GM23338 (cell line): ENCODE measurements around the gene INPP4B. TPM values are rescaled to one million over a fixed set of nuclear protein-coding genes. Genes with fewer than 3 reads are reported as not detected.

Experiments used
- ATAC-seq: fragments of 200-7000 bp; cut with Tn5 transposase; 3 replicates; pipeline ENCODE4 v1.9.1; 2020
- DNase-seq: peaks from one replicate; pipeline ENCODE4 v3.0.0-alpha.2; 2015; ENCODE audit warnings: low spot score
- H2AFZ ChIP-seq: fragments of 200-600 bp; sonication (generic); 2 replicates; pipeline ENCODE4 v1.8.0; 2016; ENCODE audit warnings: antibody characterized with exemption, mild to moderate bottlenecking, moderate library complexity
- H3F3A ChIP-seq: fragments of 200-600 bp; sonication (generic); replicated peaks from 2 replicates; pipeline ENCODE4 v1.8.0; 2017; ENCODE audit warnings: antibody characterized with exemption, mixed run types, low read depth
- H3K27ac ChIP-seq: fragments of 200-600 bp; sonication (generic); 2 replicates; pipeline ENCODE4 v1.6.1; 2016; ENCODE audit warnings: low read depth
- H3K27me3 ChIP-seq: fragments of 200-600 bp; sonication (generic); 2 replicates; pipeline ENCODE4 v1.8.0; 2016; ENCODE audit warnings: mild to moderate bottlenecking, mixed run types, moderate library complexity; ENCODE audit not compliant: insufficient read depth
- H3K36me3 ChIP-seq: fragments of 200-600 bp; sonication (generic); 2 replicates; pipeline ENCODE4 v1.8.0; 2016; ENCODE audit warnings: mild to moderate bottlenecking; ENCODE audit not compliant: insufficient read depth
- H3K4me1 ChIP-seq: fragments of 200-600 bp; sonication (generic); 2 replicates; pipeline ENCODE4 v1.8.0; 2016; ENCODE audit warnings: mild to moderate bottlenecking, moderate library complexity; ENCODE audit not compliant: insufficient read depth
- H3K4me2 ChIP-seq: fragments of 200-600 bp; sonication (generic); 2 replicates; pipeline ENCODE4 v1.7.1; 2017; ENCODE audit warnings: mixed run types
- H3K4me3 ChIP-seq: fragments of 200-600 bp; sonication (generic); 2 replicates; pipeline ENCODE4 v1.6.1; 2016; ENCODE audit warnings: mixed run types
- H3K79me2 ChIP-seq: fragments of 200-600 bp; sonication (generic); replicated peaks from 2 replicates; pipeline ENCODE4 v1.8.0; 2017; ENCODE audit warnings: mild to moderate bottlenecking; ENCODE audit not compliant: insufficient read depth
- H3K9me2 ChIP-seq: fragments of 200-600 bp; sonication (generic); 2 replicates; pipeline ENCODE4 v1.8.0; 2017; ENCODE audit not compliant: insufficient read depth
- H4K20me1 ChIP-seq: fragments of 200-600 bp; sonication (generic); replicated peaks from 2 replicates; pipeline ENCODE4 v1.8.0; 2017; ENCODE audit warnings: mild to moderate bottlenecking; ENCODE audit not compliant: insufficient read depth
- H3K27ac Mint-ChIP-seq: 2 replicates; pipeline ENCODE4 v1.8.0; 2020; ENCODE audit warnings: inconsistent platforms, mild to moderate bottlenecking, moderate library complexity, mixed read lengths
- H3K27me3 Mint-ChIP-seq: 3 replicates; pipeline ENCODE4 v1.8.0; 2022; ENCODE audit warnings: low read depth, mild to moderate bottlenecking, moderate library complexity, mixed read lengths, inconsistent platforms; ENCODE audit not compliant: insufficient read depth, poor library complexity
- H3K36me3 Mint-ChIP-seq: 3 replicates; pipeline ENCODE4 v1.8.0; 2021; ENCODE audit warnings: low read depth, mild to moderate bottlenecking, inconsistent platforms, moderate library complexity, mixed read lengths
- H3K4me1 Mint-ChIP-seq: 3 replicates; pipeline ENCODE4 v1.8.0; 2020; ENCODE audit warnings: mild to moderate bottlenecking, inconsistent platforms, mixed read lengths
- H3K4me3 Mint-ChIP-seq: 3 replicates; pipeline ENCODE4 v1.8.0; 2021; ENCODE audit warnings: moderate library complexity, mild to moderate bottlenecking, inconsistent platforms, mixed read lengths
- H3K9me3 Mint-ChIP-seq: 3 replicates; pipeline ENCODE4 v1.8.0; 2020; ENCODE audit warnings: moderate library complexity, mild to moderate bottlenecking, inconsistent platforms, mixed read lengths
- CREB1 ChIP-seq: fragments of 250-450 bp; sonication (Bioruptor Pico); IDR thresholded peaks from 2 replicates; pipeline ENCODE4 v1.5.0; 2020; ENCODE audit warnings: low read depth, mild to moderate bottlenecking, moderate library complexity
- EZH2 ChIP-seq: fragments of 200-600 bp; sonication (generic); IDR thresholded peaks from one replicate; pipeline ENCODE4 v1.8.0; 2017; ENCODE audit warnings: antibody characterized with exemption, mild to moderate bottlenecking, low read depth; ENCODE audit not compliant: unreplicated experiment
- EZH2phosphoT487 ChIP-seq: fragments of 200-600 bp; sonication (generic); IDR thresholded peaks from one replicate; pipeline ENCODE4 v1.8.1; 2018; ENCODE audit warnings: antibody characterized with exemption; ENCODE audit not compliant: unreplicated experiment
- NANOG ChIP-seq: IDR thresholded peaks from 2 replicates; pipeline ENCODE4 v1.6.1; 2016; ENCODE audit warnings: antibody characterized with exemption, borderline replicate concordance
- STAT1 ChIP-seq: IDR thresholded peaks from one replicate; pipeline ENCODE4 v1.6.1; 2016; ENCODE audit warnings: antibody characterized with exemption; ENCODE audit not compliant: unreplicated experiment
- ZNF331 ChIP-seq: fragments of 250-450 bp; sonication (Bioruptor Pico); IDR thresholded peaks from 2 replicates; pipeline ENCODE4 v1.5.0; 2020; ENCODE audit warnings: low read depth, mild to moderate bottlenecking, moderate library complexity
- polyA plus RNA-seq: library from polyadenylated mRNA; unstranded; fragments of >200 nt; fragmentation: Nextera tagmentation; extraction: Ambion mirVana; gene quantifications from 2 replicates; pipeline ENCODE4 v1.2.1, GENCODE V29; 2016
- total RNA-seq: library from RNA; depleted of rRNA; stranded (reverse); fragments of >200 nt; shearing (Covaris generic); gene quantifications from 2 replicates; pipeline ENCODE4 v1.2.3, GENCODE V29; 2014
- TF ChIP-seq, protein P1 (sequence below): IDR thresholded peaks from one replicate; pipeline ENCODE4 v1.6.1; 2018; ENCODE audit warnings: antibody characterized with exemption; ENCODE audit not compliant: unreplicated experiment
- TF ChIP-seq, protein P2 (sequence below), 2 experiments: fragments of 200-600 bp in 1 of 2; sonication (generic) in 1 of 2; conservative IDR thresholded peaks; 2 replicates each; pipeline versions ENCODE4 v1.5.1 to v1.6.1; 2016 to 2017; ENCODE audit warnings: antibody characterized with exemption in 2 of 2, low read depth in 2 of 2, mild to moderate bottlenecking in 2 of 2, moderate library complexity in 1 of 2
- TF ChIP-seq, protein P3 (sequence below): IDR thresholded peaks from 2 replicates; pipeline ENCODE4 v1.6.1; 2016; ENCODE audit warnings: antibody characterized with exemption

Gene INPP4B
- total and polyA plus RNA-seq, 2 experiments from 2014 or later, result 0.11 to 0.14 TPM

DNA sequence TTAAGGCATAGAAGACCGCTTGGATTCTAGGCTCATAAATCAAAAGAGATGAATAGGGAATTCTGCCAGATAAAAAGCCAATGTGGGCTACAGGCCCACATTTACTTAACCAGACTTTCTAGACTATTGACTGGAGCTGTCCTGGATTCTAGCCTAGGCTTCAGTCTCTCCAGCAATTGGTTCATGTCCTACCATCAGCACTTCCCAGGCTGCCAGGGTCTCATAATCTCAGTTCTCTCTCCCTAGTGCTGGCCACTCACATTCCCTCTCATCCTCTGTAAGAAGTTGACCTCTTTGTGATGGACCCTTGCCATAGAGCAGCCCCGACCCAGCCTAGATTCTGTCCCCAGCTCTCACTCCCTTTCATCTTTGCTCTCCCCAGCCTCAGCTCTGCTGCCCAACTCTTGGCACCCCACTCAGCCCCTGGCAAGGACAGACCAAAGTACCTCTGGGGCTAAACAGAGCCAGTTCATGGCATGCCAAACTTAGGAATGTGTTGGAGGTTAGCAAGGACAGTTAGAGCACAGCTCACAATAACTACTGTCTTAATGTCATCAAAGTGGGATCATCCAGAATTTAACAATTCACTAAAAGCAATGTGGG, 396.2 kb downstream of the INPP4B start:
- Mint-ChIP-seq H3K27ac (no peak overlapping the region), H3K27me3 (no peaks in the 10 kb centered on the region), H3K4me3 (no peak overlapping the region), H3K9me3 (no peaks in the 10 kb centered on the region), H3K4me1 (peaks cover 13% of the 10 kb centered on the region; the same call in 2 of the 3 replicates), H3K36me3 (no peaks in the 10 kb centered on the region)
- H3F3A ChIP-seq, result no peaks in the 10 kb centered on the region
- TF ChIP-seq ZNF331 (CRISPR knock-in tag), result no peak
- no peak for TF ChIP-seq STAT1
- TF ChIP-seq, protein P1, sequence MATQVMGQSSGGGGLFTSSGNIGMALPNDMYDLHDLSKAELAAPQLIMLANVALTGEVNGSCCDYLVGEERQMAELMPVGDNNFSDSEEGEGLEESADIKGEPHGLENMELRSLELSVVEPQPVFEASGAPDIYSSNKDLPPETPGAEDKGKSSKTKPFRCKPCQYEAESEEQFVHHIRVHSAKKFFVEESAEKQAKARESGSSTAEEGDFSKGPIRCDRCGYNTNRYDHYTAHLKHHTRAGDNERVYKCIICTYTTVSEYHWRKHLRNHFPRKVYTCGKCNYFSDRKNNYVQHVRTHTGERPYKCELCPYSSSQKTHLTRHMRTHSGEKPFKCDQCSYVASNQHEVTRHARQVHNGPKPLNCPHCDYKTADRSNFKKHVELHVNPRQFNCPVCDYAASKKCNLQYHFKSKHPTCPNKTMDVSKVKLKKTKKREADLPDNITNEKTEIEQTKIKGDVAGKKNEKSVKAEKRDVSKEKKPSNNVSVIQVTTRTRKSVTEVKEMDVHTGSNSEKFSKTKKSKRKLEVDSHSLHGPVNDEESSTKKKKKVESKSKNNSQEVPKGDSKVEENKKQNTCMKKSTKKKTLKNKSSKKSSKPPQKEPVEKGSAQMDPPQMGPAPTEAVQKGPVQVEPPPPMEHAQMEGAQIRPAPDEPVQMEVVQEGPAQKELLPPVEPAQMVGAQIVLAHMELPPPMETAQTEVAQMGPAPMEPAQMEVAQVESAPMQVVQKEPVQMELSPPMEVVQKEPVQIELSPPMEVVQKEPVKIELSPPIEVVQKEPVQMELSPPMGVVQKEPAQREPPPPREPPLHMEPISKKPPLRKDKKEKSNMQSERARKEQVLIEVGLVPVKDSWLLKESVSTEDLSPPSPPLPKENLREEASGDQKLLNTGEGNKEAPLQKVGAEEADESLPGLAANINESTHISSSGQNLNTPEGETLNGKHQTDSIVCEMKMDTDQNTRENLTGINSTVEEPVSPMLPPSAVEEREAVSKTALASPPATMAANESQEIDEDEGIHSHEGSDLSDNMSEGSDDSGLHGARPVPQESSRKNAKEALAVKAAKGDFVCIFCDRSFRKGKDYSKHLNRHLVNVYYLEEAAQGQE, result no peak
- TF ChIP-seq, protein P2, sequence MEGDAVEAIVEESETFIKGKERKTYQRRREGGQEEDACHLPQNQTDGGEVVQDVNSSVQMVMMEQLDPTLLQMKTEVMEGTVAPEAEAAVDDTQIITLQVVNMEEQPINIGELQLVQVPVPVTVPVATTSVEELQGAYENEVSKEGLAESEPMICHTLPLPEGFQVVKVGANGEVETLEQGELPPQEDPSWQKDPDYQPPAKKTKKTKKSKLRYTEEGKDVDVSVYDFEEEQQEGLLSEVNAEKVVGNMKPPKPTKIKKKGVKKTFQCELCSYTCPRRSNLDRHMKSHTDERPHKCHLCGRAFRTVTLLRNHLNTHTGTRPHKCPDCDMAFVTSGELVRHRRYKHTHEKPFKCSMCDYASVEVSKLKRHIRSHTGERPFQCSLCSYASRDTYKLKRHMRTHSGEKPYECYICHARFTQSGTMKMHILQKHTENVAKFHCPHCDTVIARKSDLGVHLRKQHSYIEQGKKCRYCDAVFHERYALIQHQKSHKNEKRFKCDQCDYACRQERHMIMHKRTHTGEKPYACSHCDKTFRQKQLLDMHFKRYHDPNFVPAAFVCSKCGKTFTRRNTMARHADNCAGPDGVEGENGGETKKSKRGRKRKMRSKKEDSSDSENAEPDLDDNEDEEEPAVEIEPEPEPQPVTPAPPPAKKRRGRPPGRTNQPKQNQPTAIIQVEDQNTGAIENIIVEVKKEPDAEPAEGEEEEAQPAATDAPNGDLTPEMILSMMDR (conservative IDR thresholded peaks at IDR 0.05; ENCODE audit: low read depth in 2 of 2), result no peak
- TF ChIP-seq EZH2phosphoT487, result no peak
- no peak for TF ChIP-seq EZH2
- H3K36me3 ChIP-seq, result no peaks in the 10 kb centered on the region
- no peaks in the 10 kb centered on the region for H3K27me3 ChIP-seq
- no peaks in the 10 kb centered on the region for H3K9me2 ChIP-seq
- no peak overlapping the region for H3K4me3 ChIP-seq
- no peak overlapping the region for H3K4me2 ChIP-seq
- H3K27ac ChIP-seq, result no peak overlapping the region
- peaks cover 10% of the 10 kb centered on the region; the same call in 1 of the 2 replicates for H3K4me1 ChIP-seq
- no peak overlapping the region for H2AFZ ChIP-seq
- H4K20me1 ChIP-seq, result no peaks in the 10 kb centered on the region
- no peaks in the 10 kb centered on the region for H3K79me2 ChIP-seq
- ATAC-seq (no peak), DNase-seq (no peak)

DNA sequence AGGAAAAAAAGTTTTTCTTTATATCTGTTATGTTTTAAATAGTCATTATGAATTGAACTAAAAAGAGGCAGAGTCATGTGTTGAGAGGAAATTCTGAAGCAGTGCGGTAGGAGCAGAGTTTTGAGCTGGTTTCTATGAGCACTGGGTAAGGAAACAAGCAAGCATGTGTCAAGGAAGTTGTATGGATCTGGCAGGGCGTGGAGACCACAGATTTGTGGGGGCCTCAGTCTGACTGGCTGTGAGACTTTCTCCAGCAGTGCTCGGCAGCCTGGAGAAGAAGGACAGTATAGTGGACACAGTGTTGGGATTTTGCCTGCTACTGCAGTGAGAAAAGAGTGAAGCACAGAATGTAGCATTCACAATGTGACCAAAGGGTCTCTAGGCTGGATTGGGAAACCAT, 399.1 kb downstream of the INPP4B start:
- no peaks in the 10 kb centered on the region for H4K20me1 ChIP-seq
- no peak overlapping the region for H3K4me3 Mint-ChIP-seq
- H3K4me1 ChIP-seq, result peaks cover 10% of the 10 kb centered on the region; the same call in 1 of the 2 replicates
- no peak overlapping the region for H3K4me2 ChIP-seq
- no peaks in the 10 kb centered on the region for H3K36me3 Mint-ChIP-seq
- H3K9me2 ChIP-seq, result no peaks in the 10 kb centered on the region
- H3K79me2 ChIP-seq, result no peaks in the 10 kb centered on the region
- H3K4me3 ChIP-seq, result no peak overlapping the region
- DNase-seq (no peak), ATAC-seq (no peak)
- H3K36me3 ChIP-seq, result no peaks in the 10 kb centered on the region
- H3K4me1 Mint-ChIP-seq, result peaks cover 13% of the 10 kb centered on the region; the same call in 2 of the 3 replicates
- peak overlapping the region; percentile 56; the same call in 1 of the 2 replicates for H2AFZ ChIP-seq
- no peaks in the 10 kb centered on the region for H3K27me3 ChIP-seq
- H3F3A ChIP-seq, result no peaks in the 10 kb centered on the region
- H3K27me3 Mint-ChIP-seq, result no peaks in the 10 kb centered on the region
- no peak overlapping the region for H3K27ac ChIP-seq
- no peaks in the 10 kb centered on the region for H3K9me3 Mint-ChIP-seq
- no peak overlapping the region for H3K27ac Mint-ChIP-seq
- TF ChIP-seq NANOG, result no peak
- no peak for TF ChIP-seq EZH2
- no peak for TF ChIP-seq CREB1 (CRISPR knock-in tag)
- TF ChIP-seq, protein P3, sequence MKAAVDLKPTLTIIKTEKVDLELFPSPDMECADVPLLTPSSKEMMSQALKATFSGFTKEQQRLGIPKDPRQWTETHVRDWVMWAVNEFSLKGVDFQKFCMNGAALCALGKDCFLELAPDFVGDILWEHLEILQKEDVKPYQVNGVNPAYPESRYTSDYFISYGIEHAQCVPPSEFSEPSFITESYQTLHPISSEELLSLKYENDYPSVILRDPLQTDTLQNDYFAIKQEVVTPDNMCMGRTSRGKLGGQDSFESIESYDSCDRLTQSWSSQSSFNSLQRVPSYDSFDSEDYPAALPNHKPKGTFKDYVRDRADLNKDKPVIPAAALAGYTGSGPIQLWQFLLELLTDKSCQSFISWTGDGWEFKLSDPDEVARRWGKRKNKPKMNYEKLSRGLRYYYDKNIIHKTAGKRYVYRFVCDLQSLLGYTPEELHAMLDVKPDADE, result no peak
